GM21447 (cell line): ENCODE data around the gene MGMT.

Experiments used
- ATAC-seq: cut with Tn5 transposase; IDR thresholded peaks from one replicate; pipeline ENCODE4 v1.9.1; 2021; ENCODE audit not compliant: unreplicated experiment

Gene MGMT

GRCh38 chr10:129784891-129785290, 317.9 kb downstream of the MGMT start:
- ATAC-seq = no peak

- ATAC-seq = no peak
Observed at GRCh38 chr10:129785536-129785981, 318.5 kb downstream of the MGMT start.

GRCh38 chr10:129786216-129786615, 319.2 kb downstream of the MGMT start:
- no peak for ATAC-seq

- ATAC-seq = no peak
Observed at GRCh38 chr10:129787557-129787956, 320.5 kb downstream of the MGMT start.

GRCh38 chr10:129788215-129788614, 321.2 kb downstream of the MGMT start:
- ATAC-seq = no peak

GRCh38 chr10:129790715-129791446, 323.8 kb downstream of the MGMT start:
- no peak for ATAC-seq

- ATAC-seq = no peak
Observed at GRCh38 chr10:129792141-129792540, 325.1 kb downstream of the MGMT start.

- ATAC-seq = no peak
Observed at GRCh38 chr10:129792864-129793263, 325.8 kb downstream of the MGMT start.

GRCh38 chr10:129793479-129793878, 326.4 kb downstream of the MGMT start:
- no peak for ATAC-seq

GRCh38 chr10:129793996-129794395, 327.0 kb downstream of the MGMT start:
- ATAC-seq = no peak

- ATAC-seq = no peak
Observed at GRCh38 chr10:129796710-129797420, 329.8 kb downstream of the MGMT start.

GRCh38 chr10:129799942-129800341, 332.9 kb downstream of the MGMT start:
- no peak for ATAC-seq

GRCh38 chr10:129800796-129801340, 333.8 kb downstream of the MGMT start:
- no peak for ATAC-seq

- no peak for ATAC-seq
Observed at GRCh38 chr10:129807211-129807610, 340.2 kb downstream of the MGMT start.

- ATAC-seq = no peak
Observed at GRCh38 chr10:129808092-129808983, 341.3 kb downstream of the MGMT start.

- no peak for ATAC-seq
Observed at GRCh38 chr10:129809431-129809830, 342.4 kb downstream of the MGMT start.

GRCh38 chr10:129809841-129810240, 342.8 kb downstream of the MGMT start:
- ATAC-seq = no peak

- ATAC-seq = no peak
Observed at GRCh38 chr10:129811208-129811607, 344.2 kb downstream of the MGMT start.

GRCh38 chr10:129812398-129812797, 345.4 kb downstream of the MGMT start:
- no peak for ATAC-seq

GRCh38 chr10:129814681-129815646, 347.9 kb downstream of the MGMT start:
- no peak for ATAC-seq
